Measurements from ENCODE around the gene BCL2L12.

BCL2L12 gene

DNA sequence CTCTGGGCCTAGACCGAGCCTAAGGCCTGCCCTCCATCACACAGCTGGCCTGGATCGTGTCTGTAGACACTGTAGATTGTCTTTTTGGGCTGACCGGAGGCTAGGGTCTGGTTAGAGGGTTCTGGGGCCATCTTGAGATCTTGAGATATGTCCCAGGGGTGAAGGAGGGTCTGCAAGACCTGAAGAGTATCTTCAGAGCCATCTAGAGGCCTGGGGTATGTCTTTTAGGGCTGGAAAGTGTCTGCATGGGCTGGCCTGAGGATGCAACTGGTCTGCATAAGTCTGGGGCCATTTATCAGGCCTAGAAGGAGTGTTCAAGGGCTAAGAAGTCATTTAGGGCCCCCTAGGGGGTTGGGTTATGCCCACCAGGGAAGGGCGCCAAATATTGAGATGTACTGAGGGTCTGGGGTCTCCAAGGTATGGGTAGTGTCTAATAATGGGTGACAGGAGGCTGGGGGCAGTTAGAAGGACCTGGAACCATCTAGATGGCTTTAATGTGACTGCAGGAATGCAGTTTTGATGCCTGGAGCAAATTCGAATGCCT is 23.2 kb upstream of the BCL2L12 start:
- DNase-seq = no peak

DNA sequence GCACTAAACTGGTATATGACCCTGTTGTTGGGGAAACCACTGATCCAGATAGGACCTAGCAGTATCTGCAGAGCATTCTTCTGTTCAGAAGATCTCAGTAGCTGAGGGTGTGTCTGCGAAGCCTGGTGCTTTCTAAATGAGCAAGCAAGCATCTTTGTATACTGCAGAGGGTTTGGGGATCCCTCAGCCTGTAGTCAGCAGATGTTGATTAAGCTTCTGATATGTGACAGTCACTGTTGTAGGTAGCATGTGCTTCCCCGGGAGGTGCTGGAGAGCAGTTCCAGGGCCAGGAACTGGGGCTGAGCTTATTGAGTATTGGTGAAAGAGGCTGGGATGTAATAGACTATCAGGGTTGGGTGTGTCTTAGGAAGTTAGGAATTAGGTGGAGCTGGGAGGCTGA is 22.3 kb upstream of the BCL2L12 start:
- no peak for DNase-seq

DNA sequence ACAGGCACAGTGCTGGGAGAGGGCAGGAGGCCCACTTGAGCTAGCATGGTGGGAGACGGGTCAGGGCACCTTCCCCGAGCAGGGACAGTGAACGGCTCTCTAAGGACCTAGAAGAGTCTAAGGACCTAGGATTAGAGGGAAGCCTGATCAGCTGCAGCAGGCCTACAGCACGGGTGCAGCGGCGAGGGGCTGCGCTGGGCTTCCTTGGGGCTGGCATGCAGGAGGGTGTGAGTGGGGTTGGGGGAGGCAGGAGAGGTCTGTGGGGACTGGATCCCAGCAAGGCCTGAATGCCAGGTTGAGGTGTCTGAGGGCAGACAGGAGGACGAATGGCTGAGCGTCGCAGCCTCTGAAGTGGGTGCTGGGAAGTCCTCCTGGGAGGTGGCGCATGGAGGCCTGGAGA is 20.1 kb upstream of the BCL2L12 start:
- no peak for DNase-seq

DNA sequence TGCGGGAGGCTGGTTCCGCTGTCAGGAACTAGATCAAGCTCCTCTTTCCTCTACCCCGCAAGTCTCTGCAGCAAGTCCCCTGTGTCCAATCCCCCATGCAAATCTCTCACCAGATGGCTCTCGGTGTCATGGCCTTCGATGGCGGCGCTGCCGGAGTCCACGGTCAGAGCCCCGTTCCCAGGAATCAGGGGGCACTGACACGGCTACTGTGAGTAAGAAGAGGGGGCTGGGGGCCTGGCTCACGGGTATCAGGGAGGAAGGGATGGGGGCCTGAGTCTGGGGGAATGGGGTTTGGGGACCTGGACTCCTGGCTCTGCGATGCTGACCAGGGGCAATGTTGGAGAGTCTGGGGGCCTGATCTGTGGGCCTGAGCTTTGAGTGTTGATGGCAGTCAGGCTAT is 19.7 kb upstream of the BCL2L12 start:
- DNase-seq = no peak

DNA sequence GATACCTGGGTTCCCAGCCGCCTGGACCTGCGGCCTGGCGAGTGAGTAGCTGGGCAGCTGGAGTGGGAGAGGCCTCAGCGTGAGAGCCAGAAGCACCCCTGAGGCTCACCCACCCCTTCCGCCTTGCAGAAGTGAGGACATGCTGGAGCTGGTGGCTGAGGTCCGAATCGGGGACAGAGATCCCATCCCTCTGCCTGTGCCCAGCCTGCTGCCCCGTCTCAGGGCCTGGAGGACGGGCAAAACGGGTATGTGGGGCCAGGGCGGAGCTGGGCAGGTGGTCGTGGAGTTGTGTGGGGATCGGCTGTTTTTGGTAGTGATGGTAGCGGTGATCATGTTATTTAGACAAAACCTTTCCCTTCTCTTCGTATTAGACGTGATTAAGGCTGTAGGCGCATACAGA is 19.1 kb upstream of the BCL2L12 start:
- no peak for DNase-seq

DNA sequence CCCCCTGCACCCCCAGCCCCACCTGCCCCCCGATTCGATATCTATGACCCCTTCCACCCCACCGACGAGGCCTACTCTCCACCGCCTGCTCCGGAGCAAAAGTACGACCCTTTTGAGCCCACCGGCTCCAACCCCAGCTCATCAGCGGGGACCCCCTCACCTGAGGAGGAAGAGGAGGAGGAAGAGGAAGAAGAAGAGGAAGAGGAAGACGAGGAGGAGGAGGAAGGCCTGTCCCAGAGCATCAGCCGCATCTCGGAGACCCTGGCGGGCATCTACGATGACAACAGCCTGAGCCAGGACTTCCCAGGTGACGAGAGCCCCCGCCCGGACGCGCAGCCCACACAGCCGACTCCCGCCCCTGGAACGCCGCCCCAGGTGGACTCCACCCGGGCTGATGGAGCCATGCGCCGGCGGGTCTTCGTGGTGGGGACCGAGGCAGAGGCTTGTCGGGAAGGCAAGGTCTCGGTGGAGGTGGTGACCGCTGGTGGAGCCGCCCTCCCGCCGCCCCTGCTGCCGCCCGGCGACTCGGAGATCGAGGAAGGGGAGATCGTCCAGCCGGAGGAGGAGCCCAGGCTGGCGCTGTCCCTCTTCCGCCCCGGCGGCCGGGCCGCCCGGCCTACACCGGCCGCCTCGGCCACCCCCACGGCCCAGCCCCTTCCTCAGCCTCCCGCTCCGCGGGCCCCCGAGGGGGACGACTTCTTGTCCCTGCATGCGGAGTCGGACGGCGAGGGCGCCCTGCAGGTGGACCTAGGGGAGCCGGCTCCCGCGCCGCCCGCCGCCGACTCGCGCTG is 14.5 kb upstream of the BCL2L12 start:
- no peak for DNase-seq

DNA sequence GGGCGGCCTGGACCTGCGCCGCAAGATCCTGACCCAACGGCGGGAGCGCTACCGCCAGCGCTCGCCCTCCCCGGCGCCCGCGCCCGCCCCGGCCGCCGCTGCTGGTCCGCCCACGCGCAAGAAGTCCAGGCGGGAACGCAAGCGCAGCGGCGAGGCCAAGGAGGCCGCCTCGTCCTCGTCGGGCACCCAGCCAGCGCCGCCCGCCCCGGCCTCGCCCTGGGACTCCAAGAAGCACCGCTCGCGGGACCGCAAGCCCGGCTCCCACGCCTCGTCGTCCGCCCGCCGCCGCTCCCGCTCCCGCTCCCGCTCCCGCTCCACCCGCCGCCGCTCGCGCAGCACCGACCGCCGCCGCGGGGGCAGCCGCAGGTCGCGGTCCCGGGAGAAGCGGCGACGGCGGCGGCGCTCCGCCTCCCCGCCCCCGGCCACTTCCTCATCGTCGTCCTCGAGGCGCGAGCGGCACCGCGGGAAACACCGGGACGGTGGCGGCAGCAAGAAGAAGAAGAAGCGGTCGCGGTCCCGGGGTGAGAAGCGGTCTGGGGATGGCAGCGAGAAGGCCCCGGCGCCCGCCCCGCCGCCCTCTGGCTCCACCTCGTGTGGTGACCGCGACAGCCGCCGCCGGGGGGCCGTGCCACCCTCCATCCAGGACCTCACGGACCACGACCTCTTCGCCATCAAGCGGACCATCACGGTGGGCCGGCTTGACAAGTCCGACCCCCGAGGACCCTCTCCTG is 13.7 kb upstream of the BCL2L12 start:
- DNase-seq = no peak

DNA sequence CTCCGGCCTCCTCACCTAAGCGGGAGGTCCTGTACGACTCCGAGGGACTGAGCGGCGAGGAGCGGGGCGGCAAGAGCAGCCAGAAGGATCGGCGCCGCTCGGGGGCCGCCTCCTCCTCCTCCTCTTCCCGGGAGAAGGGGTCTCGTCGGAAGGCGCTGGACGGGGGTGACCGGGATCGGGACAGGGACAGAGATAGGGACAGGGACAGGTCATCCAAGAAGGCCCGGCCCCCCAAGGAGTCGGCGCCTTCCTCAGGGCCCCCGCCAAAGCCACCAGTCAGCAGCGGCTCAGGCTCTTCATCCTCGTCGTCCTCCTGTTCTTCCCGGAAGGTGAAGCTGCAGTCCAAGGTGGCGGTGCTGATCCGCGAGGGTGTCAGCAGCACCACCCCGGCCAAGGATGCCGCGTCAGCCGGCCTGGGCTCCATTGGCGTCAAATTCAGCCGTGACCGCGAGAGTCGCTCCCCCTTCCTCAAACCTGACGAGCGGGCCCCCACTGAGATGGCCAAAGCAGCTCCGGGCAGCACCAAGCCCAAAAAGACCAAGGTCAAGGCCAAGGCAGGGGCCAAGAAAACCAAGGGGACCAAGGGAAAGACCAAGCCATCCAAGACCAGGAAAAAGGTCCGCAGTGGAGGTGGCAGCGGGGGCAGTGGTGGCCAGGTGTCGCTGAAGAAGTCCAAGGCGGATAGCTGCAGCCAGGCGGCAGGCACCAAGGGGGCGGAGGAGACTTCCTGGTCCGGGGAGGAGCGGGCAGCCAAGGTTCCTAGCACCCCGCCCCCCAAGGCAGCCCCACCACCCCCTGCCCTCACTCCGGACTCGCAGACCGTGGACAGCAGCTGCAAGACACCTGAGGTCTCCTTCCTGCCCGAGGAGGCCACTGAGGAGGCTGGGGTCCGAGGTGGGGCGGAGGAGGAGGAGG is 12.9 kb upstream of the BCL2L12 start:
- DNase-seq = no peak

DNA sequence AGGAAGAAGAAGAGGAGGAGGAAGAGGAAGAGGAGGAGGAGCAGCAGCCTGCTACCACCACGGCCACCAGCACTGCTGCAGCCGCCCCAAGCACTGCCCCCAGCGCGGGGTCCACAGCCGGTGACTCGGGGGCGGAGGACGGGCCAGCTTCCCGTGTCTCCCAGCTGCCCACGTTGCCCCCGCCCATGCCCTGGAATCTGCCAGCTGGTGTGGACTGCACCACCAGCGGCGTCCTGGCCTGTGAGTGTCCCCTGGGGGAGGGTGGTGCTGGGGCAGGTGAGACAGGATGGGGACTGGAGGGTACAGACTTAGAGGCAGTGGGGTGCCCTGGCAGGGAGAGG is 12.3 kb upstream of the BCL2L12 start:
- no peak for DNase-seq

DNA sequence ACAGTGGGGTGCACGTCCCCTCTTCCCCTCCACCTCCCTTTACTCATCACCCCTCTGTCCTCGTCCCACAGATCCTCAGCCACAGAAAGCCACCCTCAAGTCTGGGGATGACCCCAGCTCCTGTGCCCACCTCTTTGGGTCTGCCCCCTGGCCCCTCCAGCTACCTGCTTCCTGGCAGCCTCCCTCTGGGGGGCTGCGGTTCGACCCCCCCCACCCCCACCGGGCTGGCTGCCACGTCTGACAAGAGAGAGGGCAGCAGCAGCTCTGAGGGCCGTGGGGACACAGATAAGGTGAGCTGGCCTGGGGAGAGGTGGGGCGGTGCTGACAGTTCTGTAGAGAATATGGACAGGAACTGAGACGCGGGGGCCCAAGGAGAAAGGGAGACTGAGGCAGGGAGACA is 11.2 kb upstream of the BCL2L12 start:
- no peak for DNase-seq

DNA sequence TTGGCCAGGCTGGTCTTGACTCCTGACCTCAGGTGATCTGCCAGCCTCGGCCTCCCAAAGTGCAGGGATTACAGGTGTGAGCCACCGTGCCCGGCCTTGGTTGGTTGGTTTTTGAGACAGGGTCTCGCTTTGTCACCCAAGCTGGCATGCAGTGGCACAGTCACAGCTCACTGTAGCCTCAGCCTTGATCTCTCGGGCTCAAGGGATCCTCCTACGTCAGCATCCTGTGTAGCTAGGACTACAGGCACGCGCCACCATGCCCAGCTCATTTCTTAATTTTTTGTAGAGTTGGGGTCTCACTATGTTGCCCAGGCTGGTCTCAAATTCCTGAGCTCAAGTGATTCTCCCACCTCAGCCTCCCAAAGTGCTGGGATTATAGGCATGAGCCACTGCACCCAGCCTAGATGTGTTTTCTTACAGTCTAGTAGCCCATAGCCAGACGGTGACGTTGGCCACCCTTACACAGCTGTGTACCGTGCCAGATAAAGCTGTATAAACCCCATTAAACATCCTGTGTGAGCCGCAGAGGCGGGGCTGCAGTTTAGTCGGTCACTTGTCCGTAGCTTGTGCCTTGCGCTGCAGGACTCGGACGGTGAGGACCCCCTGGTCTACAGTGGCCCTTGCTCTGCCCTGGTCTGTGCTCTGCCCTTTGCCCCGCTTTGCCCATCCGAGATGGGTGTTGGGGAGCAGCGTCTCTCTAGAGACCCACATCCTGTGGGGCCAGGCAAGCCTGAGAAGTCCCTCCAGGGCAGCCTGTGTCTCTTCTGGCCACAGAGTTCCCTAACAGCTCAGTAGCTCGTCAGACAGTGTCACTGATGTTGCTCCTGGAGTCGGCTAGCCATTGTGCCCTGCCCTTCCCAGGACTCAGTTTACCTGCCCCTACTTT is 9.9 kb upstream of the BCL2L12 start:
- DNase-seq = no peak

DNA sequence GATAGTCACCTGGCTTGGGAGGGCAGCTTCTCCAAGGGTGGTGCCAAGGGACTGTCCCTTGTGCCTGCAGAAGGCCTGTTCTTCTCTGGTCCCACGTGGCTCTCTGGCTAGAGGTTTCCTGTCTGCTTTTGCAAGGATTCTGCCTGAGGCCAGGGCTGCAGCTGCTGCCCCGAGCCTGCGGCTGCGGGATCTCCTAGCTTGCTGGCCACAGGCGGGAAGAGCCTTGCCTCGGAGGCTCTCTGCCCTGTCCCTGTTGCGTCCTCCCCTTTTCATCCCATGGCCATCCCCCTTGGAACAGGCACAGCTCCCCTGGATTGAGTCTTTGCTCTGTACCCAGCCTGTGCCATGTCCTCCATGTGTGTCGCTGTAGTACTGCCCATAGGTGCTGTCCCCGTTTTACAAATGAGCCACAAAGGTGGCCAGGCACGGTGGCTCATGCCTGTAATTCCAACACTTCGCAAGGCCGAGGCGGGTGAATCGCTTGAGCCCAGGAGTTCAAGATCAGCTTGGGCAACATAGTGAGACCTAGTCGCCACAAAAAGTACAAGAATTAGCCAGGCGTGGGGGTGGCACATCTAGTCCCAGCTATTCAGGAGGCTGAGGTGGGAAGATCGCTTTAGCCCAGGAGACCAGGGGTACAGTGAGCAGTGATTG is 9.2 kb upstream of the BCL2L12 start:
- no peak for DNase-seq

DNA sequence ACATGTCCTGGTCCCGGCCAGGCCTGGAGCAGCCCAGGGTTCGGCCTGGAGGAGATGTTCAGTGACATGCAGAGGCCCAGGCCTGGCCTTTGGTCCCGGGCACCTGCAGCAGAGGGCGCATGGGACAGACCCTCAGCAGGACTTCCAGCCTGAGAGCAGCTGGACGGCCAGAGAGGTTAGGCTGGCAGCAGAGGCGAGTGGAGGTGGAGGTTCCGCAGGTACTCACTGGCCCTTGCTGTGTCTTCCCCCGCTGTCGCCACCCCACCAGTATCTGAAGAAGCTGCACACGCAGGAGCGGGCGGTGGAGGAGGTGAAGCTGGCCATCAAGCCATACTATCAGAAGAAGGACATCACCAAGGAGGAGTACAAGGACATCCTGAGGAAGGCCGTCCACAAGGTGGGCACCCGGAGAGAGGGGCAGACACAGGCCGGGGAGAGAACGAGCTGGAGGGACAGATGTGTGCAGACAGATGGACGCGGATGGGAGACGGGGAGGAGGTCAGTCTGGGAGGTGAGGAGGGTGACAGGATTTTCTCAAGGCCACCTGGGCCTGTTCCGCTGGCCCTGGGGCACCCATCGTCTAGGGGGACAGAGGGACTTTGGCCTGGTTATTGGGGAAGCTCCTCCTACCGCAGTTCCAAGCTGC is 8.1 kb upstream of the BCL2L12 start:
- no peak for DNase-seq

DNA sequence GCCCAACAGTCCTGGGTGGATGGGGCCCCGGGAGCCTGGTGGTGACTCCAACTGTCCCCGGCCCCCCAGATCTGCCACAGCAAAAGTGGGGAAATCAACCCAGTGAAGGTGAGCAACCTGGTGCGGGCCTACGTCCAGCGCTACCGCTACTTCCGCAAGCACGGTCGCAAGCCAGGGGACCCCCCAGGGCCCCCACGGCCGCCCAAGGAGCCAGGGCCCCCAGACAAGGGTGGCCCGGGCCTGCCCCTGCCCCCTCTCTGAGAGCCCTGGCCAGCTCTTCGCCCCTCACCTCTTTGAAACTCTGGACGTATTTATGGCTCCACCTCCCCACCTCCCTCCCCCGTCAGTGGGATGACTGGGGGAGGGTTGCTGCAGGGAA is 7.6 kb upstream of the BCL2L12 start:
- no peak for DNase-seq

DNA sequence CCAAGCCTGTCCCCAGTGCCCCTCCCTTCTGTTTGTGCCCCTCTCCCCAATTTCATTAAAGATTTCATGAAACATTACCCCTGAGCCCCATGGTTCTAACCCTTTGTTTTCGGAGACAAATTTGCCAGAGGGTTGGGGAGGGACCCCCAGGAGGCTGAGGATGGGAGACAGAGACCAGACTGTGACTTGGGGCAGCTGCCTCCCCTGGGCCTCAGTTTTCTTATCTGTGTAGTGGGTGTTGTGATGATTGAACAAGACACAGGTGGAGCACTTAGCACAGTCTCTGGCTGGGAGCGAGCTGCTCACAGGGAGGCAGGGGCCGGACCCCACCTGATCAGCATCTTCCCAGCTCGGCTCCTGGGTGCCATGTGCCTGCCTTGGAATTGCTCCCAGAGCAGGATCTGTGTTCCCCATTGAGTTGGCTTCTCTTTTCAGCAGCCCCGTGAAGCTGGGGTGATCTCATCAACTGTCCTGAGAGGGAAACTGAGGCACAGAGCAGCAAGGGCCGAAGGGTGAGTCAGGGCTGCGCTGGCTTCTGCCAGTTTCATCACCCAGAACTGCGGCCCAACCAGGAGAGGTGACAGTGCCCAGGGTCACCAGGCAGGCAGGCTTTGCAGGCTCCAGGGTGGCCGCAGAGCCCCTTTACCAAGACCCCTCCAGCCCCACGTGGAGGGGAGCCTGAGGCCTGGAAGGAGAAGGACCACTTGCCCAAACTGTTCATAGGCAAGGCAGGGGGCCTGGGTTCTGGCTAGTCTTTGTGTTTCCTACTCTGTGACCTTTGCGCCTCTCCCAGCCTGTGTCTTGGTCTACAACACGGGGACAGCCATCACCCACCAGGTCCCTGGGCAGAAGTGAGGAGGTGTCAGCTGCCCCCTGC is 6.9 kb upstream of the BCL2L12 start:
- DNase-seq = no peak

DNA sequence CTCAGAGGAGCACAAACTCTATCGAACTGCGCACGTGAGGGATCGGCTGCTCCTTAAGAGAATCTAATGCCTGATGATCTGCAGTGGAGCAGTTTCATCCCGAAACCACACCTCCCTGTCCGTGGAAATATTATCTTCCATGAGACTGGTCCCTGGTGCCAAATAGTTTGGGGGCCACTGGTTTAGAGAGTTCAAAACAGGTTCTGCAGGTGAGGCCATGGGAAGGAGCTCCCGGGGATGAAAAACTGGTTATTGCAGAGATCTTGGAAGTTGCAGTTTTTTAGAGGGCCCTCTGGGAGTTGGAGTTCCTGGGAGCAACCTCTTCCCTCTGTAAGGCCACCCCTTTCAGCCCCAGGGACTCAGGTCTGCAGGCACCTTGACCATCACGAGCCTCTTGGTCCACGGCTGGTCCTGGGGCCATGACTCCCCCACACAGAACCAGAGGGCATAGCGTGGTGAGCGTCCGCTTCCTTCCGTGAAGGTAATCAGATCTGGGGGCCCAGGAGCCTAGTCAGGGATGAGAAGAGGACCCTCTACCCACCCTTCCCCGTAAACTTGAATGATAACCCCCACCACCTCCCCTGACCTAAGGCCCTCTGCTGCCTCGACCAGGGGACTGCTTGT is 5.3 kb upstream of the BCL2L12 start:
- no peak for DNase-seq

DNA sequence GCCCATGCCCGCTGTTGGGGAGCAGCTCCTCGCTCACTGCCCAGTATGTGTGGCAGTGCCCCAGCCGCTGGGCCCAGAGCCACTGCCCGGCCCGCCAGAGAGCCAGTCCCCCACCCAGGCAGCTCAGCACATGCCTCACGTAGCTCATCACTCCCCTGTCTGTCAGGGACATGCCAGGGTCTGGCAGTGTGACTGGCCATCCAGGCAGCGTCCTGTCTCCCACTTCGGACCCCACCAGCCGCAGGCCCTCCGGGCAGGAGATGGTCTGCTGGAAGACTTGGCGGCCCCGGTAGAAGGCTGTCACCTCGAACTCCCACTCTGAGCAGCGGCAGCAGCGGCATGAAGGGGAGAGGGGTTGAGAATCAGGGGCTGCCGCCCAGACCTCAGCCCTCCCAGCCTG is 3.7 kb upstream of the BCL2L12 start:
- DNase-seq = no peak

DNA sequence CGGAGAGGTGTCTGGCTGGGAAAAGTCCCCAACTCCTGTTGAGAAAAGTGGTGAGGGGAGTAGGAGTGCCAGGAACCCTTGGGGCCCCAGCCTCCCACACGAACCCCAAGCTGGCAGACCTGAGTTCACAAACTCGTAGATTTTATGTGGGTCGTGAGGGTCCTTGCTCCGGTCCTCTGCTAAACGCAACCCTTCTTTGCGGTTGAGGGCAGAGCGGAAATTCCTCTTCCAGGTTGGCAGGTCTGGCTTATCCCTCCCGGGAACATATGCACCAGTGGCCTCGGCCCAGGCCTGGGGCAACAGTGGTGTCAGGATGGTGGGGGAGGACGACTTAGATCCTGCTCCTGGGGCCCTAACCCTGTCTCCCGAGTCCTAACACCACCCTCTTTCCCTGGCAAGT is 2.5 kb upstream of the BCL2L12 start:
- no peak for DNase-seq

DNA sequence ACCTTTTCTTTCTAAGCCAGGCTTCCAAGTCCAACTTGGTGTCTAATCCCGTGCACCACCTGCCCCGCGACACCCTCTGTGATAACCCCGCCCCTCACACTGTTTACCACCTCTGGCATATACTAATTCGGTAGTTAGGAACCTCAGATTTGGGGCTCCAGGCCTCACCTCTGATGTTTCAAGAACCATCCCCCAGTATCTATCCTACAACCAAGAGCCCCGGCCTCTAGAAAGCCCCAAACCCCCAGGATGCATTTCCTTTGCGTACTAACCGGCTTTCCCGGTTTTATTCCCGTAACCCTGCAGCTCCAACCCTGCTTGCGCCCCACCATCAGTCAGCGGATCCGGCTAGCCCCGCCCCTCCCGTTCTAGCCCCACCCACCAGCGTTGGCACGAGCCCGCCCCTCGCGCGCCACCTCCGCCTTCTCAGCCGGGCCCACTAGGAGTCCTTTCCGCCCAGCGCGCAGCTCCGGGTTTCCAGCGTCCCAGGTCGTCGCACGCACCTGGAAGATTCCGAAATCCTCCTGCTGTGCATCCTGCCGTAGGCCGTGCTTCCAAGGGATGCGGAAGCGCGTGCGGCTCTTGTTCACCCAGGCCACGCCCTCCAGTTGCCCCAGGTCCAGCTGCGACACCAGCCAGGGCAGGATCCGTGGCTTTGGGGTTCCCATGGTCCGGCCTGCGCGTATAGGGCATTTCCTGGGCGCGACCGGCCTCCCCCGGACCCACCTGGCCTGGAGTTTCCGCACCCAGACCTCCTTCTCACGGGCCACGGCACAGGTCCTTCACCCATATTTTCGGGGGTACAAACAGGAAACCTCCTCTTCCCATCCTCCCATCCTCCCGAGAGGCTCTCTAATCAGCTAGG is 1.3 kb upstream of the BCL2L12 start:
- peak; percentile 96 for DNase-seq
